ENCODE results near the gene CTLA4.

CTLA4 gene

DNA sequence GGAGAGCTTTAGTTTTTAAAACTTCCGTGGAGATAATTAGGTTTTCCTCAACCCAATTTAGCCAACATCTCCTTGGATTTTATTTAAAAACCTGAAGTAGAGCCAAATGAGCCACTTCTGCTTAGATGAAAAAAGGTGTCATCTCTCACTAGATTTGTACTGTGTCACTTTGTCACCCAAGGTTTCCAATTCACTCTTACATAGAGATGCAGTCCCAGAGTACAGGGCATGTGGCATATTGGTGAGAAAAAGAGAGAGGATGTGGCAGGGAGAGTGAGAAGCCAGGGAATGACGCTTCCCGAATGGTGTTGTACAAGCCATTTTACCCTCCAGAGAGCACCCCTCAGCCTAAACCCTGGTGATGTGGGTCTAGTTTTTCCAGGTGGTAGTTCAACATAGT, 44.4 kb upstream of the CTLA4 start:
- TF ChIP-seq TAF1 (IDR thresholded peaks at IDR 0.05; ENCODE audit: borderline replicate concordance, insufficient read depth, low read length) (no peak), POLR2AphosphoS5 (IDR thresholded peaks at IDR 0.05; ENCODE audit: low read depth, low read length) (no peak), SIN3A (IDR thresholded peaks at IDR 0.05; ENCODE audit: borderline replicate concordance, insufficient read depth, low read length) (no peak), FOXP2 (optimal IDR thresholded peaks at IDR 0.05; ENCODE audit: borderline replicate concordance, extremely low read depth, extremely low read length, insufficient read depth) (no peak)
- TF ChIP-seq, protein P1, sequence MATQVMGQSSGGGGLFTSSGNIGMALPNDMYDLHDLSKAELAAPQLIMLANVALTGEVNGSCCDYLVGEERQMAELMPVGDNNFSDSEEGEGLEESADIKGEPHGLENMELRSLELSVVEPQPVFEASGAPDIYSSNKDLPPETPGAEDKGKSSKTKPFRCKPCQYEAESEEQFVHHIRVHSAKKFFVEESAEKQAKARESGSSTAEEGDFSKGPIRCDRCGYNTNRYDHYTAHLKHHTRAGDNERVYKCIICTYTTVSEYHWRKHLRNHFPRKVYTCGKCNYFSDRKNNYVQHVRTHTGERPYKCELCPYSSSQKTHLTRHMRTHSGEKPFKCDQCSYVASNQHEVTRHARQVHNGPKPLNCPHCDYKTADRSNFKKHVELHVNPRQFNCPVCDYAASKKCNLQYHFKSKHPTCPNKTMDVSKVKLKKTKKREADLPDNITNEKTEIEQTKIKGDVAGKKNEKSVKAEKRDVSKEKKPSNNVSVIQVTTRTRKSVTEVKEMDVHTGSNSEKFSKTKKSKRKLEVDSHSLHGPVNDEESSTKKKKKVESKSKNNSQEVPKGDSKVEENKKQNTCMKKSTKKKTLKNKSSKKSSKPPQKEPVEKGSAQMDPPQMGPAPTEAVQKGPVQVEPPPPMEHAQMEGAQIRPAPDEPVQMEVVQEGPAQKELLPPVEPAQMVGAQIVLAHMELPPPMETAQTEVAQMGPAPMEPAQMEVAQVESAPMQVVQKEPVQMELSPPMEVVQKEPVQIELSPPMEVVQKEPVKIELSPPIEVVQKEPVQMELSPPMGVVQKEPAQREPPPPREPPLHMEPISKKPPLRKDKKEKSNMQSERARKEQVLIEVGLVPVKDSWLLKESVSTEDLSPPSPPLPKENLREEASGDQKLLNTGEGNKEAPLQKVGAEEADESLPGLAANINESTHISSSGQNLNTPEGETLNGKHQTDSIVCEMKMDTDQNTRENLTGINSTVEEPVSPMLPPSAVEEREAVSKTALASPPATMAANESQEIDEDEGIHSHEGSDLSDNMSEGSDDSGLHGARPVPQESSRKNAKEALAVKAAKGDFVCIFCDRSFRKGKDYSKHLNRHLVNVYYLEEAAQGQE (IDR thresholded peaks at IDR 0.05; ENCODE audit: insufficient read depth in 1 of 2, low read depth in 2 of 2, low read length in 2 of 2), result no peak

- TF ChIP-seq SIN3A (IDR thresholded peaks at IDR 0.05; ENCODE audit: borderline replicate concordance, insufficient read depth, low read length) (no peak), POLR2AphosphoS5 (IDR thresholded peaks at IDR 0.05; ENCODE audit: low read depth, low read length) (no peak), TAF1 (IDR thresholded peaks at IDR 0.05; ENCODE audit: borderline replicate concordance, insufficient read depth, low read length) (no peak), FOXP2 (optimal IDR thresholded peaks at IDR 0.05; ENCODE audit: borderline replicate concordance, extremely low read depth, extremely low read length, insufficient read depth) (no peak)
- TF ChIP-seq, protein P1 (IDR thresholded peaks at IDR 0.05; ENCODE audit: insufficient read depth in 1 of 2, low read depth in 2 of 2, low read length in 2 of 2), result no peak
Observed at GRCh38 chr2:203824057-203824456, 43.5 kb upstream of the CTLA4 start.

GRCh38 chr2:203824603-203825002, 43.0 kb upstream of the CTLA4 start:
- TF ChIP-seq POLR2AphosphoS5 (IDR thresholded peaks at IDR 0.05; ENCODE audit: low read depth, low read length), result no peak
- TF ChIP-seq SIN3A (IDR thresholded peaks at IDR 0.05; ENCODE audit: borderline replicate concordance, insufficient read depth, low read length), result no peak
- TF ChIP-seq FOXP2 (optimal IDR thresholded peaks at IDR 0.05; ENCODE audit: borderline replicate concordance, extremely low read depth, extremely low read length, insufficient read depth), result no peak
- TF ChIP-seq, protein P1 (IDR thresholded peaks at IDR 0.05; ENCODE audit: insufficient read depth in 1 of 2, low read depth in 2 of 2, low read length in 2 of 2), result no peak
- TF ChIP-seq TAF1 (IDR thresholded peaks at IDR 0.05; ENCODE audit: borderline replicate concordance, insufficient read depth, low read length), result no peak

DNA sequence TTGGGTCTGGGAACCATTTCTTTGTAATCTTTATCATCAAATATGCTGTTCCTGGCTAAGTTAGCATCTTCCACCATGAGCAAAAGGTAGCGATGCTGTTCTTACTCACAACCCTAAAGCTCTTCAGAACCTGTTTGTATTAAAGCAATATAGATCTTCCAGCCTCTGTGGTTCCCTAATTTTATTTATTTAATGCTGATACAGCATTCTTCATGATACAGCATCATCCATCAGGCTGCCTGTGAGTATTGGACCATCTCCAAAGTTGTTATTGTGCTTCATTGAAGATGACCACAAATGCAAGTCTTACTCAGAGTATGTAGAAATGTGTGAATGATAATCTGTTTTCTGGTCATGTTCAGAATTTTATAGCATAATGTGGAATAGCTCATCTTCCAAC, 40.9 kb upstream of the CTLA4 start:
- TF ChIP-seq SIN3A (IDR thresholded peaks at IDR 0.05; ENCODE audit: borderline replicate concordance, insufficient read depth, low read length) (no peak), POLR2AphosphoS5 (IDR thresholded peaks at IDR 0.05; ENCODE audit: low read depth, low read length) (no peak), FOXP2 (optimal IDR thresholded peaks at IDR 0.05; ENCODE audit: borderline replicate concordance, extremely low read depth, extremely low read length, insufficient read depth) (no peak), TAF1 (IDR thresholded peaks at IDR 0.05; ENCODE audit: borderline replicate concordance, insufficient read depth, low read length) (no peak)
- TF ChIP-seq, protein P1 (IDR thresholded peaks at IDR 0.05; ENCODE audit: insufficient read depth in 1 of 2, low read depth in 2 of 2, low read length in 2 of 2), result no peak
